Trophoblast cell (in vitro differentiated cells and primary cell): ENCODE data around the gene ALOX5AP.

Experiments used
- DNase-seq, 2 donors: peaks; one replicate each; pipeline ENCODE4 v3.0.0-alpha.2; 2016
- H2AFZ ChIP-seq: 2 replicates; pipeline ENCODE4 v1.6.1; 2013; ENCODE audit warnings: low read length, moderate library complexity, mild to moderate bottlenecking; ENCODE audit not compliant: insufficient read depth, poor library complexity
- H2AK5ac ChIP-seq: 2 replicates; pipeline ENCODE4 v1.6.1; 2013; ENCODE audit warnings: mild to moderate bottlenecking, low read length
- H2BK120ac ChIP-seq: 2 replicates; pipeline ENCODE4 v1.6.1; 2013; ENCODE audit warnings: low read length, mild to moderate bottlenecking, moderate library complexity; ENCODE audit not compliant: insufficient read depth, poor library complexity
- H2BK12ac ChIP-seq: 2 replicates; pipeline ENCODE4 v1.6.1; 2013; ENCODE audit warnings: mild to moderate bottlenecking, low read length, moderate library complexity
- H2BK5ac ChIP-seq: 2 replicates; pipeline ENCODE4 v1.6.1; 2013; ENCODE audit warnings: low read length, low read depth, moderate library complexity, mild to moderate bottlenecking; ENCODE audit not compliant: poor library complexity
- H3K14ac ChIP-seq: 2 replicates; pipeline ENCODE4 v1.6.1; 2013; ENCODE audit warnings: mild to moderate bottlenecking, low read length
- H3K18ac ChIP-seq: 2 replicates; pipeline ENCODE4 v1.6.1; 2013; ENCODE audit warnings: mild to moderate bottlenecking, low read length
- H3K23ac ChIP-seq: 2 replicates; pipeline ENCODE4 v1.6.1; 2013; ENCODE audit warnings: low read length
- H3K27ac ChIP-seq: 2 replicates; pipeline ENCODE4 v1.5.1; 2013; ENCODE audit warnings: low read depth, mild to moderate bottlenecking, inconsistent platforms, low read length, moderate library complexity
- H3K27me3 ChIP-seq: 2 replicates; pipeline ENCODE4 v1.6.1; 2013; ENCODE audit warnings: inconsistent platforms, mild to moderate bottlenecking, low read length, moderate library complexity; ENCODE audit not compliant: insufficient read depth
- H3K36me3 ChIP-seq, 2 experiments: 1 replicate in 1 of 2; 2 replicates in 1 of 2; pipeline ENCODE4 v1.6.1; 2013; ENCODE audit warnings: low read length in 2 of 2, mild to moderate bottlenecking in 2 of 2, moderate library complexity in 1 of 2; ENCODE audit not compliant: insufficient read depth in 2 of 2, control insufficient read depth in 1 of 2
- H3K4ac ChIP-seq: 2 replicates; pipeline ENCODE4 v1.6.1; 2013; ENCODE audit warnings: low read depth, mild to moderate bottlenecking, low read length, moderate library complexity
- H3K4me1 ChIP-seq, 2 experiments: 1 replicate in 1 of 2; 2 replicates in 1 of 2; pipeline ENCODE4 v1.6.1; 2013; ENCODE audit warnings: low read length in 2 of 2, mild to moderate bottlenecking in 2 of 2, moderate library complexity in 1 of 2; ENCODE audit not compliant: insufficient read depth in 2 of 2, control insufficient read depth in 1 of 2
- H3K4me2 ChIP-seq: 2 replicates; pipeline ENCODE4 v1.6.1; 2013; ENCODE audit warnings: inconsistent platforms, mild to moderate bottlenecking, low read length, moderate library complexity
- H3K4me3 ChIP-seq: 2 replicates; pipeline ENCODE4 v1.5.1; 2013; ENCODE audit warnings: mild to moderate bottlenecking, low read depth, low read length, inconsistent platforms
- H3K79me1 ChIP-seq: one replicate; pipeline ENCODE4 v1.6.1; 2013; ENCODE audit warnings: low read length
- H3K79me2 ChIP-seq: 2 replicates; pipeline ENCODE4 v1.6.1; 2013; ENCODE audit warnings: low read length, mild to moderate bottlenecking; ENCODE audit not compliant: control insufficient read depth, insufficient read depth, poor library complexity
- H3K9ac ChIP-seq: 2 replicates; pipeline ENCODE4 v1.6.1; 2013; ENCODE audit warnings: mild to moderate bottlenecking, low read length
- H3K9me3 ChIP-seq: 2 replicates; pipeline ENCODE4 v1.6.1; 2013; ENCODE audit warnings: low read depth, mild to moderate bottlenecking, control low read depth, inconsistent platforms, low read length; ENCODE audit not compliant: insufficient read depth
- H4K12ac ChIP-seq: 2 replicates; pipeline ENCODE4 v1.6.1; 2013; ENCODE audit warnings: low read depth, mild to moderate bottlenecking, low read length, moderate library complexity
- H4K8ac ChIP-seq: 2 replicates; pipeline ENCODE4 v1.6.1; 2013; ENCODE audit warnings: low read depth, mild to moderate bottlenecking, low read length, moderate library complexity
- H4K91ac ChIP-seq: one replicate; pipeline ENCODE4 v1.6.1; 2013; ENCODE audit warnings: low read depth, mild to moderate bottlenecking, low read length, moderate library complexity
- WGBS: extraction: QIAGEN DNeasy Blood & Tissue Kit; methylation state at CpG from one replicate; pipeline ENCODE4 v1.1.7; 2013; ENCODE audit warnings: missing lambda C conversion rate; ENCODE audit not compliant: insufficient read length, insufficient coverage; ENCODE audit errors: extremely low coverage; 5-methylcytosine and 5-hydroxymethylcytosine counted together

ALOX5AP gene

DNA sequence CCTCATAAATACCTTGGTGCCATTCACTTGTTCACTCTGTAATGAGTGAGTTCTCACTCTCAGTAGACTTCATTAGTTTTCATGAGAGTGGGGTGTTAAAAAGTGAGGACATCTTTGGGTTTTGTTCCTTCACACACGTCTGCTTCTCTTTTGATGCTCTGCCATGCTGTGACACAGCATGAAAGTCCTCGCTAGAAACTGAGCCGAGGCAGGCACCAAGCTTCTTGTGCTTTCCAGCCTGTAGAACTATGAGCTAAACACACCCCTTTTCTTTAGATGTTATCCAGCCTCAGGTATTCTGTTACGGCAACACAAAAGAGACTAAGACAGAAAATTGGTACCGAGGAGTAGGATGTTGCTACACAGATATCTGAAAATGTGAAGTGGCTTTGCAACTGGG, 43.7 kb downstream of the ALOX5AP start:
- Histone ChIP-seq H3K9ac (no peak overlapping the region), H3K23ac (no peak overlapping the region), H3K9me3 (no peaks in the 10 kb centered on the region), H3K27me3 (peaks cover 2% of the 10 kb centered on the region), H3K79me2 (no peaks in the 10 kb centered on the region), H3K4ac (no peak overlapping the region), H3K4me1 (no peaks in the 10 kb centered on the region), H3K4me2 (no peak overlapping the region), H3K14ac (no peak overlapping the region), H4K12ac (no peak overlapping the region), H4K8ac (no peak overlapping the region), H4K91ac (no peak overlapping the region), H2AFZ (no peak overlapping the region), H2AK5ac (no peak overlapping the region), H3K4me3 (no peak overlapping the region), H2BK120ac (no peak overlapping the region), H2BK12ac (no peak overlapping the region), H3K18ac (no peak overlapping the region), H3K27ac (no peak overlapping the region), H2BK5ac (no peak overlapping the region), H3K36me3 (no peaks in the 10 kb centered on the region), H3K79me1 (no peaks in the 10 kb centered on the region)
- no CpG with 5 or more reads among the region's 5 CpGs for WGBS
- peak in 1 of 2 donors; percentile 42 for DNase-seq

- Histone ChIP-seq H2BK12ac (no peak overlapping the region), H3K27me3 (peaks cover 2% of the 10 kb centered on the region), H3K4me1 (no peaks in the 10 kb centered on the region), H3K9ac (no peak overlapping the region), H3K14ac (no peak overlapping the region), H2AFZ (no peak overlapping the region), H3K4me2 (no peak overlapping the region), H4K91ac (no peak overlapping the region), H3K18ac (no peak overlapping the region), H4K12ac (no peak overlapping the region), H3K4ac (no peak overlapping the region), H3K79me2 (no peaks in the 10 kb centered on the region), H3K23ac (no peak overlapping the region), H3K9me3 (no peaks in the 10 kb centered on the region), H3K36me3 (no peaks in the 10 kb centered on the region), H3K27ac (no peak overlapping the region), H2BK120ac (no peak overlapping the region), H2AK5ac (no peak overlapping the region), H3K4me3 (no peak overlapping the region), H4K8ac (no peak overlapping the region), H2BK5ac (no peak overlapping the region), H3K79me1 (no peaks in the 10 kb centered on the region)
- DNase-seq: no peak
- WGBS: no CpG with 5 or more reads among the region's 3 CpGs
These were observed 44.3 kb downstream of the ALOX5AP start for GRCh38 chr13:30779608-30780007.

GRCh38 chr13:30780338-30780981, 45.1 kb downstream of the ALOX5AP start:
- Histone ChIP-seq H2BK120ac (no peak overlapping the region), H2BK12ac (no peak overlapping the region), H3K23ac (no peak overlapping the region), H2AFZ (no peak overlapping the region), H3K27ac (no peak overlapping the region), H4K12ac (no peak overlapping the region), H3K4me3 (no peak overlapping the region), H2BK5ac (no peak overlapping the region), H3K4ac (no peak overlapping the region), H3K79me2 (no peaks in the 10 kb centered on the region), H3K9me3 (no peaks in the 10 kb centered on the region), H2AK5ac (no peak overlapping the region), H4K8ac (no peak overlapping the region), H3K27me3 (peaks cover 2% of the 10 kb centered on the region), H3K79me1 (no peaks in the 10 kb centered on the region), H3K4me2 (no peak overlapping the region), H3K36me3 (no peaks in the 10 kb centered on the region), H4K91ac (no peak overlapping the region), H3K18ac (no peak overlapping the region), H3K9ac (no peak overlapping the region), H3K14ac (no peak overlapping the region), H3K4me1 (no peaks in the 10 kb centered on the region)
- no peak for DNase-seq
- no CpG with 5 or more reads among the region's 2 CpGs for WGBS

DNA sequence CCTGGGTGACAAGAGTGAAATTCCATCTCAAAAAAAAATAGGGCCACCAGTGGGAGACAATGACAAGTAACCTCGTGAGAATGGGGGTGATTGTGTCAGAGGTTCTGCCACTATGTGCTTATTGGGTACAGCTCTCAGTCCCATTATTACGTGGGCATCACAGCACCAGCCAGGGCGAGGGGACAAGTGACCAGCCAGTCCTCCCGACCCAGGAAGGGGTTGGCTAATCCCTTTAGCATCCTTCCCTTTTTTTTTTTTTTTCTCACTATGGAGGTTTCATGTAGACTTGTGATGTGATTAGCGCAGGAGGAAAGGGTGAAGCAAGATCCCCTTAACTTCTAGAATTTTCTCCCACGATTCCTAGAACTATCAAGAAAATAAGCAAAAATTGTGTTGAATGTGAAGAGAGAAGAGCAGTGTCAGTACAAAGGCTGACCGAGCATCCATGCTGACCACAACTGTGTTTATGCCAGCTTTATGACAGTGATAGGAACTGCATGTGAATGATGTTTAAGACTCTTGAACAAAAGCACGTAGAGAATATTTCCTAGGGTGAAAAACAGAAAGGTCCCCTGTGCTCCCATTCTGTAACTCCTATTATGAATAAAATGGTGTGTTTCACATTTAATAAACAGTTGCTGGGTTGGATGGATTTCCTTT, 50.0 kb downstream of the ALOX5AP start:
- no peaks in the 10 kb centered on the region for H3K36me3 ChIP-seq
- no peak overlapping the region for H3K4me3 ChIP-seq
- no peak overlapping the region for H2AFZ ChIP-seq
- H3K4me1 ChIP-seq: peaks cover 3 to 4% of the 10 kb centered on the region in 2 experiments
- H2AK5ac ChIP-seq: no peak overlapping the region
- no peak overlapping the region for H3K18ac ChIP-seq
- no CpG with 5 or more reads among the region's 8 CpGs for WGBS
- no peak overlapping the region for H3K23ac ChIP-seq
- H4K91ac ChIP-seq: no peak overlapping the region
- no peak overlapping the region for H3K9ac ChIP-seq
- no peak for DNase-seq
- H3K14ac ChIP-seq: no peak overlapping the region
- no peak overlapping the region for H4K8ac ChIP-seq
- no peaks in the 10 kb centered on the region for H3K27me3 ChIP-seq
- no peak overlapping the region for H3K4ac ChIP-seq
- H3K27ac ChIP-seq: no peak overlapping the region
- H3K4me2 ChIP-seq: no peak overlapping the region
- no peak overlapping the region for H4K12ac ChIP-seq
- H2BK12ac ChIP-seq: no peak overlapping the region
- H3K9me3 ChIP-seq: peaks cover 3% of the 10 kb centered on the region
- peaks cover 5% of the 10 kb centered on the region for H3K79me1 ChIP-seq
- no peak overlapping the region for H2BK120ac ChIP-seq
- no peaks in the 10 kb centered on the region for H3K79me2 ChIP-seq
- H2BK5ac ChIP-seq: no peak overlapping the region
